Lower lobe of right lung (tissue), 2 donors: ENCODE measurements around the gene PAX7. TPM values are rescaled to one million over a fixed set of nuclear protein-coding genes. Genes with fewer than 3 reads are reported as not detected.

ENCODE experiments used
- ATAC-seq, 2 donors: fragments of 200-7000 bp; cut with Tn5 transposase; one replicate each; pipeline ENCODE4 v1.9.1; 2020 to 2022; ENCODE audit warnings: mild to moderate bottlenecking in 2 of 2, moderate library complexity in 2 of 2
- DNase-seq: peaks from one replicate; pipeline ENCODE4 v3.0.0-alpha.2; 2020
- H3K27ac ChIP-seq: fragments of 200-600 bp; one replicate; pipeline ENCODE4 v1.8.0; 2022
- H3K27me3 ChIP-seq: fragments of 200-600 bp; one replicate; pipeline ENCODE4 v1.8.0; 2022; ENCODE audit warnings: low read depth
- H3K36me3 ChIP-seq: fragments of 200-600 bp; one replicate; pipeline ENCODE4 v1.8.0; 2022; ENCODE audit warnings: mild to moderate bottlenecking
- H3K4me1 ChIP-seq: fragments of 200-600 bp; one replicate; pipeline ENCODE4 v1.8.0; 2022
- H3K4me3 ChIP-seq: fragments of 200-600 bp; one replicate; pipeline ENCODE4 v1.8.0; 2022; ENCODE audit warnings: mild to moderate bottlenecking
- H3K9me3 ChIP-seq: fragments of 200-600 bp; one replicate; pipeline ENCODE4 v1.8.0; 2022
- CTCF ChIP-seq: fragments of 200-600 bp; IDR thresholded peaks from one replicate; pipeline ENCODE4 v1.8.0; 2022; ENCODE audit warnings: antibody characterized with exemption, mild to moderate bottlenecking
- intact Hi-C: fragments of 100-400 bp; cut with DNase I; formaldehyde crosslinking; loops from one replicate; pipeline ENCODE4 v1.11.0; 2022
- total RNA-seq: library from RNA; stranded (reverse); fragmentation: NEBNext Ultra II Directional; extraction: Animal tissue kit (Norgen Biotek cat#: 25700); gene quantifications from one replicate; pipeline ENCODE4 v1.2.1, GENCODE V29; 2021
- donor health status: DM: no; HTN: yes; CAD: no; lungs with severe emphysema.

Gene PAX7
- total RNA-seq, 1 donor from 2014 or later, result not detected

GRCh38 chr1:18793164-18793563 is 162.5 kb downstream of the PAX7 start:
- ATAC-seq (no peak), DNase-seq (no peak)
- intact Hi-C loops, result no loop called here
- no peak for TF ChIP-seq CTCF
- Histone ChIP-seq H3K4me1 (no peaks in the 10 kb centered on the region), H3K9me3 (no peaks in the 10 kb centered on the region), H3K4me3 (no peak overlapping the region), H3K36me3 (no peaks in the 10 kb centered on the region), H3K27ac (no peak overlapping the region), H3K27me3 (peaks cover 19% of the 10 kb centered on the region)

GRCh38 chr1:18794051-18794450 is 163.4 kb downstream of the PAX7 start:
- ATAC-seq, result no peak
- H3K27ac ChIP-seq, result no peak overlapping the region
- no peak overlapping the region for H3K4me3 ChIP-seq
- no peak for DNase-seq
- no peaks in the 10 kb centered on the region for H3K4me1 ChIP-seq
- H3K36me3 ChIP-seq, result no peaks in the 10 kb centered on the region
- no peaks in the 10 kb centered on the region for H3K9me3 ChIP-seq
- no peak for TF ChIP-seq CTCF
- H3K27me3 ChIP-seq, result peaks cover 19% of the 10 kb centered on the region
- intact Hi-C loops, result no loop called here

GRCh38 chr1:18794561-18794960 is 163.9 kb downstream of the PAX7 start:
- H3K4me3 ChIP-seq, result no peak overlapping the region
- DNase-seq (no peak), ATAC-seq (no peak)
- TF ChIP-seq CTCF, result no peak
- H3K27ac ChIP-seq, result no peak overlapping the region
- intact Hi-C loops, result no loop called here
- no peaks in the 10 kb centered on the region for H3K36me3 ChIP-seq
- no peaks in the 10 kb centered on the region for H3K9me3 ChIP-seq
- peaks cover 19% of the 10 kb centered on the region for H3K27me3 ChIP-seq
- H3K4me1 ChIP-seq, result no peaks in the 10 kb centered on the region

- ATAC-seq (no peak), DNase-seq (no peak)
- no peak for TF ChIP-seq CTCF
- no peaks in the 10 kb centered on the region for H3K9me3 ChIP-seq
- peaks cover 19% of the 10 kb centered on the region for H3K27me3 ChIP-seq
- intact Hi-C loops, result no loop called here
- H3K36me3 ChIP-seq, result no peaks in the 10 kb centered on the region
- no peaks in the 10 kb centered on the region for H3K4me1 ChIP-seq
- no peak overlapping the region for H3K27ac ChIP-seq
- no peak overlapping the region for H3K4me3 ChIP-seq
These were observed 164.5 kb downstream of the PAX7 start for GRCh38 chr1:18795002-18795689.

GRCh38 chr1:18796950-18797349 is 166.3 kb downstream of the PAX7 start:
- ATAC-seq (no peak), DNase-seq (no peak)
- TF ChIP-seq CTCF, result no peak
- no peak overlapping the region for H3K27ac ChIP-seq
- no peaks in the 10 kb centered on the region for H3K36me3 ChIP-seq
- no peaks in the 10 kb centered on the region for H3K4me1 ChIP-seq
- peaks cover 13% of the 10 kb centered on the region for H3K27me3 ChIP-seq
- H3K4me3 ChIP-seq, result no peak overlapping the region
- H3K9me3 ChIP-seq, result no peaks in the 10 kb centered on the region
- intact Hi-C loops, result no loop called here

Other genes starting within 250 kb of the PAX7 start
- 1.1 TPM for gene KLHDC7A, start 149.9 kb upstream of the PAX7 start, total RNA-seq
- not detected for gene TAS1R2, start 228.8 kb downstream of the PAX7 start, total RNA-seq